GM10266 (cell line): Measurements from ENCODE around the gene NR5A1.
A peak's percentile ranks its signal among the peaks of the same experiment; 100 is the strongest.

Source experiments
- DNase-seq: peaks from one replicate; pipeline ENCODE4 v3.0.0; 2012; ENCODE audit errors: extremely low spot score
- TF ChIP-seq, protein P1 (sequence below): IDR thresholded peaks from 2 replicates; pipeline ENCODE4 v1.5.1; 2012; ENCODE audit warnings: mild to moderate bottlenecking, low read depth; ENCODE audit not compliant: control insufficient read depth, insufficient read depth; ENCODE audit errors: missing control alignments

The NR5A1 gene

DNA sequence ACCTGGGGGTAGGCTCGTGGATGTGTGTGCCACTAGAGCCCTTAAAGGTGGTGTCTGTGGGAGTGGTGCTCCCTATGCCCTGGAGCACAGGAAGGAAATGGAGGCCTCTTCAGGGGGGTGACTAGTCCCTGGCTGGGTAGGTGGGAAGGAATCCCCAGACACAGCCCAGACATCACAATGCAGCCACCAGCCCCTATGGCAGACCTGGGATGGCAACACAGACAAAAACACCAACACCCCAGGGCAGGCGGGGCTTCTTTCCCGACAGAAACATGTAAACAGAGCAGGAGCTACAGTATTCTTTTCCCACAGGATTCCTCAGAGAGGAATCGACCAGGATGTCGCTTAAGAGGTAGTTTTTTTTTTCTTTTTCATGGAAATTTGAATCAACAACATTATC, 10.4 kb upstream of the NR5A1 start:
- DNase-seq, result no peak
- TF ChIP-seq, protein P1, sequence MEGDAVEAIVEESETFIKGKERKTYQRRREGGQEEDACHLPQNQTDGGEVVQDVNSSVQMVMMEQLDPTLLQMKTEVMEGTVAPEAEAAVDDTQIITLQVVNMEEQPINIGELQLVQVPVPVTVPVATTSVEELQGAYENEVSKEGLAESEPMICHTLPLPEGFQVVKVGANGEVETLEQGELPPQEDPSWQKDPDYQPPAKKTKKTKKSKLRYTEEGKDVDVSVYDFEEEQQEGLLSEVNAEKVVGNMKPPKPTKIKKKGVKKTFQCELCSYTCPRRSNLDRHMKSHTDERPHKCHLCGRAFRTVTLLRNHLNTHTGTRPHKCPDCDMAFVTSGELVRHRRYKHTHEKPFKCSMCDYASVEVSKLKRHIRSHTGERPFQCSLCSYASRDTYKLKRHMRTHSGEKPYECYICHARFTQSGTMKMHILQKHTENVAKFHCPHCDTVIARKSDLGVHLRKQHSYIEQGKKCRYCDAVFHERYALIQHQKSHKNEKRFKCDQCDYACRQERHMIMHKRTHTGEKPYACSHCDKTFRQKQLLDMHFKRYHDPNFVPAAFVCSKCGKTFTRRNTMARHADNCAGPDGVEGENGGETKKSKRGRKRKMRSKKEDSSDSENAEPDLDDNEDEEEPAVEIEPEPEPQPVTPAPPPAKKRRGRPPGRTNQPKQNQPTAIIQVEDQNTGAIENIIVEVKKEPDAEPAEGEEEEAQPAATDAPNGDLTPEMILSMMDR, result no peak

DNA sequence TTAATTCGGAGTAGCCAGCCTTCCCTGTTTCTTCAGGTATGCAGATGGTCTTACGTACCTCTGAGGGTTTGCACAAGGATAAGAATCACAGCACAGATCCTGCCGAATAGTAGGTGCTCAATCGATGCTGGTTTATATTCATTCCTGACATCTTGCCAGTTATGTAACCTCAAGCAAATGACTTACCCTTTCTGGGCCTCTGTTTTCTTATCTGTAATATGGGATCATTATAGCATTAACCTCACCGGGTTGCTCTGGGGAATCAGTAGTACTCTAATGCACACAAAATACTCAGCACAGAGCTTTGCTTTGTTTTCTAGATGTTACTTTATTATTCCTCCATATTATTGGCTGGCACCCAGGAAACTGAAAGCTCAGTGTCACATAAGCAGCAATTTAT, 7.7 kb upstream of the NR5A1 start:
- TF ChIP-seq, protein P1, result no peak
- DNase-seq, result no peak

DNA sequence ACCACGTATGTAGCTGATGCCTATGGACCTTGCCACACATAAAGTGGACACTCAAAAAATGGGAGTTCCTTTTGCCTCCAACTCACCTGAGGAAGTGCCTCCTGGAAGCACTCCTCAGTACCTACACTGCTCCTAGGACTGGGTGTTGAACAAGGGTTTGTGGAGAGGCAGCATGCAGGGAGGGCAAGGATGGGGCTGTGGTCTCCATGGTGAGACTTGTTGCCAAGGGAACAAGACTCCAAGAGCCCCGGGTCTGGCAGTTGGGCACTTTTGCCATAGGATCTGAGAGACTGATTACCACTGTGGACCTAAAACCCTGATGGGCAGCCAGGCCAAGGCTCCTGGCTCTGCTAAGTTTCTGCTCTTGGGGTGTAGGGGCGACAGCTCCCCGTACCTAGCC, 6.9 kb upstream of the NR5A1 start:
- DNase-seq, result no peak
- TF ChIP-seq, protein P1, result no peak

DNA sequence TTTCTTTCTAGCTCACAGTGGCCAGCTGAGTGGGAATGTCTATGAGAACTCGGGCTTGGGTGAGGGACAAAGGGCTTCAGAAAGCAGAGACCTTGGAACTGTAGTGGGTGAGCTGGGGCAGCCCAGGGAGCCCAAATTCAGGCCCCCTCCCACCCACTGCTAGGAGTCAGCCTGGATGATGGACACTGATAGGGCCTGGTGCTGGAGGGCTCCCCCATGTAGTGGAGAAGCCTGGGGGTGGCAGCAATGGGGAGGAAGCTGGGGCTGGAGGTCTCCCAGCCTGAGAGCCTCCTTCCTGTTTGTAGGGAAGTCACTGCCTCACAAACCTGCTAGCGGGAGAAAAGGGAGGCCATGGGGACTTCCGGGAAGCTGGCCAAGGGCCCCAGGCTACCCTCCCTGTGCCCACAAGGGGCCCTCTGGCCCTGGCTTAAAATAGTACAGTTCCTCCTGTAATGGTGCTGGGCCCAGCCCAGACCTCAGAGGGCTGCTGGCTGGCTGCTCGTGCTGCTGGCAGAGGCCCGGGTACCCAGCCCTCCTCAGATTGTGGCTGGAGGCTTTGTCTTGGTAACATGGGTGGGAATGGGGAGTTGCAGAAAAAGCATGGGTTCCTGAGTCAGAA, 6.3 kb upstream of the NR5A1 start:
- DNase-seq, result no peak

DNA sequence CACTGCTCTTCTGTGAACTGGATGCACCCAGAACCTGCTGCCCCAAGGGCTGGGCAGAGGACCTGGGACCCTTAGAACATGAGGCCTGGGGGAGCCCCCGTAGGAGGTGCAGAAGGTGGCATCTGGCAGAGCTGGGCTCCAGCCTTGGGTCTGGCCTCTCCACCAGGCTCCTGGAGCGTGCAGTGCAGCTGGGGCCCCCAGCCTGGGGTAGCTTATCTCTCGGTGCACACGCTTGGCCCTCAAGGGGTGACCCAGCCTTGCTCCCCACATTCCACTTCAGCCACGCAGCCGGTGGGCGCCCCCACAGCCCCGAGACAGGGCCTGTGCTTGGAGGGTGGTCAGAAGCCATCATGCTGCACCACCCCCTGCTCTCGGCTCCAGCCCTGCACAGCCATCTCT, 5.6 kb upstream of the NR5A1 start:
- DNase-seq, result no peak
- TF ChIP-seq, protein P1, result no peak

More for the DNA sequence above, 6.3 kb upstream of the NR5A1 start:
- TF ChIP-seq, protein P1, result no peak

DNA sequence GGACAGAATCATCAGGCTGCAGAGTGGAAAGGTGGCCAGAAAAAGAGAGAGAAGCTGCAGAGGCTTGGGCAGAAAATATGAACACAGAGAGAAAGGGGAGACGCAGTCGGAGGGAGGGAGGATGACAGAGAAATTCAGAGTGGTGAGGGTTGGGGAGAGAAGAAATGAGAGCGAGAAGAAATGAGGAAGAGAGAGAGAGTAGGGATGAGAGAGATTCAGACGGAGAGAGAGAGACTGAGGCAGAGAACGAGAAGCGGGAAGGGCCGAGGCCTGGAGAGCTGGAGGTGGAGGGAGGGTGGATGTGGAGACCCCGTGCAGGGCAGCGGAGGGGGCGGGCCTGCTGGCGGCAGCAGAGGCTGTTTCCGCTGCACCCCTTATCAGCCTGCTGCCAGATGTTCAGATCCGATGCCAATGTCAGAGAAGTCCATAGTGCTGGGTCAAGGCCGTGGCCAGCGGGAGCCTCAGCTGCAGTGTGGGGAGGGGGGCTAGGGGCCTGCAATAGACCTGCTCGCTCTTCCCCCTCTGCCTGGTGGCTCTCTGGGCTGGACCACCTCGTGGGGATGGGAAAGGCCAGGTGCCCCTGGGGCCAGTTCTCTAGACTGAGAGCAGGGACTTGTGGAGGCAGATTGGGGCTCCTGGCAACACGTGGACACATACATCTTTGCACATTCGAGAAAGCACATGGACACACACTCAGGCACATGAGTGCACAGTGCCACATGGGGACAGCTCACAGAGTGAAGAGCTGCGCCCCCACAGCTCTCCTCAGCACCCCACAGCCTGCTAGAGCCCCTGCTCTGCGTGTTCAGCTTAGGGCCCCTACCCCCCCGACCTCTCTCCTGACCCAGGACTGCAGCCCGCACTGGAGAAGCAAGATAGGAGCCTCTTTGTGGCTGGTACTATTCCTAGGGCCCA, 4.9 kb upstream of the NR5A1 start:
- TF ChIP-seq, protein P1, result no peak
- no peak for DNase-seq

DNA sequence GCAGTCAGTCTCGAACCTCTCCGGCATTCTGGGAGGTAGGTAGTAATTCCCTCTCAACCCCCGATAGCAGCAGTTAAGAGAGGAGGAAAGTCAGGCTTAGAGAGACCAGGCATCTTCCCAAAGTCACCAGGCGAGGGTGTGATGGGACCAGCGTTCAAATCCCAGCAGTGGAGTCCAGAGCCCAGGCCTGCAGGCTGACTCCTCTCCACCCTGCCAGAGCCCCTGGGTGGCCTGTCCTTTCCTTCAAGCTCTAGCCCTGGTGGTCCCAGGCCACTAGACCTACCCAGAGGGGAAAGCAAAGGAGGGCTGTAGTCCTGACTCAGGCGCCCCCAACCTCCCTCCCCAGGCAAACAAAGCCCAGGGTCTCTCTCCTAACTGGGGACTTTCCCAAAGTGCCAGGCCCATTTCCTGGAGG, 4.2 kb upstream of the NR5A1 start:
- TF ChIP-seq, protein P1, result no peak

More for the DNA sequence above, 4.2 kb upstream of the NR5A1 start:
- DNase-seq, result peak; percentile 18
